Endothelial cell of umbilical vein (primary cell): Measurements from ENCODE around the gene TAF10.

Source experiments
- EZH2 ChIP-seq: IDR thresholded peaks from 2 replicates; pipeline ENCODE4 v1.6.1; 2012; ENCODE audit warnings: borderline replicate concordance, low read depth, mild to moderate bottlenecking, moderate library complexity, low read length, inconsistent platforms; ENCODE audit not compliant: severe bottlenecking
- JUN ChIP-seq: IDR thresholded peaks from 2 replicates; pipeline ENCODE4 v1.6.1; 2011; ENCODE audit warnings: borderline replicate concordance, low read depth; ENCODE audit not compliant: insufficient read length, insufficient read depth
- MYC ChIP-seq: IDR thresholded peaks from one replicate; pipeline ENCODE4 v1.6.1; 2011; ENCODE audit warnings: mild to moderate bottlenecking, low read depth, low read length
- POLR2AphosphoS5 ChIP-seq: IDR thresholded peaks from 2 replicates; pipeline ENCODE4 v1.6.1; 2012; ENCODE audit warnings: low read depth, mild to moderate bottlenecking, control low read depth, low read length, moderate library complexity; ENCODE audit not compliant: insufficient read depth
- TF ChIP-seq, protein P1 (sequence below), 2 donors: IDR thresholded peaks; 1 replicate in 1 of 2; 2 replicates in 1 of 2; pipeline ENCODE4 v1.5.1; 2011; ENCODE audit warnings: low read length in 2 of 2, mild to moderate bottlenecking in 2 of 2, moderate library complexity in 2 of 2, control low read depth in 1 of 2, inconsistent platforms in 1 of 2, low read depth in 1 of 2; ENCODE audit not compliant: insufficient read depth in 1 of 2; ENCODE audit errors: extremely low read depth in 1 of 2

DNA sequence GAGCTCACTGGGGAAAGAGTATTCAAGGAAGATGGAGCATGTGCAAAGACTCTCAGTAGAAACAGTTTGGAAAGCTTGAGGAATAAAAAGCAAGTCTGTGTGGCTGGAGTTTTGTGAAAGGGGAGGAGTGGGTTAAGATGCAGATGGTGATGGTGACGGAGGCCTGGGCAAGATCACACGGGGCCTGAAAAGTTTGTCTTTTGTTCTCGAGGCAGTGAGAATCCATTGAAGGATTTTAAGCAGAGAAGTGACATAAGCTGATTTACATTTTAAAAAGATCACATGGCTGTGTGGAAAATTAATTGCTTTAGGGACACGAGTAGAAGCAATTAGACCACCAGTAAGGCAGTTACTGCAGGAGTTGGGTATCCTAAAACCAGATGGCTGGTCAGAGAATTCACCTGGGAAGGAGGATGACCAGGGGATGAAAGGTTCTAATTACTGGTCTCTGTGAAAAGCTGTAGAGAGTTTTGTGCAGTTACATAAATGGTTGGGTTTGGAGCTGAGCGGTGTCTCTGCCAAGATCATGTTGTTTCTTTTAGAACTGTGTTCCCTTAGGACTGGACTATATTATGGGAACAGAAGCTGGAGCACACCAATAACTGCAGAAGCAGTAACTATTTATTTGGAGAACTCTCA, 15.7 kb downstream of the TAF10 start:
- TF ChIP-seq, protein P1, sequence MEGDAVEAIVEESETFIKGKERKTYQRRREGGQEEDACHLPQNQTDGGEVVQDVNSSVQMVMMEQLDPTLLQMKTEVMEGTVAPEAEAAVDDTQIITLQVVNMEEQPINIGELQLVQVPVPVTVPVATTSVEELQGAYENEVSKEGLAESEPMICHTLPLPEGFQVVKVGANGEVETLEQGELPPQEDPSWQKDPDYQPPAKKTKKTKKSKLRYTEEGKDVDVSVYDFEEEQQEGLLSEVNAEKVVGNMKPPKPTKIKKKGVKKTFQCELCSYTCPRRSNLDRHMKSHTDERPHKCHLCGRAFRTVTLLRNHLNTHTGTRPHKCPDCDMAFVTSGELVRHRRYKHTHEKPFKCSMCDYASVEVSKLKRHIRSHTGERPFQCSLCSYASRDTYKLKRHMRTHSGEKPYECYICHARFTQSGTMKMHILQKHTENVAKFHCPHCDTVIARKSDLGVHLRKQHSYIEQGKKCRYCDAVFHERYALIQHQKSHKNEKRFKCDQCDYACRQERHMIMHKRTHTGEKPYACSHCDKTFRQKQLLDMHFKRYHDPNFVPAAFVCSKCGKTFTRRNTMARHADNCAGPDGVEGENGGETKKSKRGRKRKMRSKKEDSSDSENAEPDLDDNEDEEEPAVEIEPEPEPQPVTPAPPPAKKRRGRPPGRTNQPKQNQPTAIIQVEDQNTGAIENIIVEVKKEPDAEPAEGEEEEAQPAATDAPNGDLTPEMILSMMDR (IDR thresholded peaks at IDR 0.05; ENCODE audit: extremely low read depth in 1 of 2, insufficient read depth in 1 of 2, low read depth in 1 of 2, low read length in 2 of 2) = no peak
- TF ChIP-seq POLR2AphosphoS5 = no peak
- no peak for TF ChIP-seq JUN
- TF ChIP-seq MYC = no peak
- no peak for TF ChIP-seq EZH2
